ENCODE measurements around the gene CTNNA3. TPM values are rescaled to one million over a fixed set of nuclear protein-coding genes. Genes with fewer than 3 reads are reported as not detected.

The CTNNA3 gene
- total and polyA plus RNA-seq, 2 donors from 2014 or later = 0.45 to 0.72 TPM

DNA sequence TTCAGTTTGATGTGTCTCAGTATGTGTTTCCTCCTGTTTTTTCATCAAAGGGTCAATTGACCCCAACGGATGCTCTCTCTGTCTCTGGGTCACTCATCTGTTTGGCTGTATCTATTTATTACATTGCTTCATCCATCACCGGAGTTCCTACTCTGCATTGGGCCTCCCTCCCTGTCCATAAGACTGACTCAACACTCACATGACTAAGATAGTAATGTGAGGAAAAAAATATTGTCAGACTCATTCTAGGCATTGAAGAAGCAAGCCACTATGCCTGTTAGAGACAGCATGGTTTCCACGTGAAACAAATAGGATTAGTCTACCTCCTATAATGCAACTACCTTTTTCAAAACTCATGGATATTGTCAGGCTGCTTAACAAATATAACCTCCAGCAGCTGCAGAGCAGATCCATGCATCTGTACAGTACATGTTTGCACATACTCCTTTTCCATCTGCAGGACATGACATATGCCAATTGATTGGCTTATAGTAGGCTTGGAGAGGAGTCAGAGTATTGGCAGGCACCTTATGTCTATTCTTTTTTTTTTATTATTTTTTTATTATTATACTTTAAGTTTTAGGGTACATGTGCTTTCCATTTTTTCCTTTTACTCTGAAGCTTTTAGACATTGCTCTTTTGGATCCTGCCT is 495.0 kb downstream of the CTNNA3 start:
- H3K27ac ChIP-seq (ENCODE audit: low read depth in 2 of 2, low read length in 2 of 2) = no peak overlapping the region
- TF ChIP-seq, protein P1, sequence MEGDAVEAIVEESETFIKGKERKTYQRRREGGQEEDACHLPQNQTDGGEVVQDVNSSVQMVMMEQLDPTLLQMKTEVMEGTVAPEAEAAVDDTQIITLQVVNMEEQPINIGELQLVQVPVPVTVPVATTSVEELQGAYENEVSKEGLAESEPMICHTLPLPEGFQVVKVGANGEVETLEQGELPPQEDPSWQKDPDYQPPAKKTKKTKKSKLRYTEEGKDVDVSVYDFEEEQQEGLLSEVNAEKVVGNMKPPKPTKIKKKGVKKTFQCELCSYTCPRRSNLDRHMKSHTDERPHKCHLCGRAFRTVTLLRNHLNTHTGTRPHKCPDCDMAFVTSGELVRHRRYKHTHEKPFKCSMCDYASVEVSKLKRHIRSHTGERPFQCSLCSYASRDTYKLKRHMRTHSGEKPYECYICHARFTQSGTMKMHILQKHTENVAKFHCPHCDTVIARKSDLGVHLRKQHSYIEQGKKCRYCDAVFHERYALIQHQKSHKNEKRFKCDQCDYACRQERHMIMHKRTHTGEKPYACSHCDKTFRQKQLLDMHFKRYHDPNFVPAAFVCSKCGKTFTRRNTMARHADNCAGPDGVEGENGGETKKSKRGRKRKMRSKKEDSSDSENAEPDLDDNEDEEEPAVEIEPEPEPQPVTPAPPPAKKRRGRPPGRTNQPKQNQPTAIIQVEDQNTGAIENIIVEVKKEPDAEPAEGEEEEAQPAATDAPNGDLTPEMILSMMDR (IDR thresholded peaks at IDR 0.05; ENCODE audit: borderline replicate concordance, extremely low read depth, insufficient read depth) = no peak
- H3K36me3 ChIP-seq (ENCODE audit: control insufficient read depth in 2 of 3, insufficient read depth in 3 of 3, low read length in 3 of 3) = no peaks in the 10 kb centered on the region
- H3K4me3 ChIP-seq (ENCODE audit: low read length in 3 of 3) = no peak overlapping the region
- FAIRE-seq = no peak
- intact Hi-C loops (cut with DNase I) = no loop called here
- DNase-seq = no peak
- no peaks in the 10 kb centered on the region for H3K4me1 ChIP-seq (ENCODE audit: control insufficient read depth in 2 of 3, insufficient read depth in 2 of 3, low read depth in 1 of 3, low read length in 3 of 3)
- no peaks in the 10 kb centered on the region for H3K27me3 ChIP-seq (ENCODE audit: control insufficient read depth, insufficient read depth, low read length)
- H3K9me3 ChIP-seq (ENCODE audit: control insufficient read depth in 2 of 3, insufficient read depth in 1 of 3, low read length in 3 of 3) = no peaks in the 10 kb centered on the region
- H3K9ac ChIP-seq (ENCODE audit: low read length in 3 of 3) = no peak overlapping the region

DNA sequence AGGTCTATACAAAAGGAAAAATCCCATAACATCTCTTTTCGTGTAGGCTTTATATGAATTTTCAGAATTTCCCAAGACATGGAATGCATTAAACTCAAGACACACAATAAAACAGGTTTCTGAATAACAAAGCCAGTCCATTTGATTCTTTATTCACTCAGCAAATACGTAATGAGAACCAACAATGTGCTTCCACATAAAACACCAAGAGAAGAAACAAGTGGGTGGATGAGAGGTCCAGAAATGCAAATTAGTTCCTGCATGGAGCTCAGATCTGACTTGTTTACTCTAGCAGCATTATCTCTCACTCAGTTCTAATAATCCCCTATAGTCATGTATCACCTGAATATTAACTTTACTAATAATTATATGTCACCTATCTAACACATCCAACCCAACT is 520.6 kb downstream of the CTNNA3 start:
- no peaks in the 10 kb centered on the region for H3K27me3 ChIP-seq (ENCODE audit: control insufficient read depth, insufficient read depth, low read length)
- DNase-seq = no peak
- no peak overlapping the region for H3K9ac ChIP-seq (ENCODE audit: low read length in 3 of 3)
- intact Hi-C loops (cut with DNase I) = no loop called here
- H3K4me1 ChIP-seq (ENCODE audit: control insufficient read depth in 2 of 3, insufficient read depth in 2 of 3, low read depth in 1 of 3, low read length in 3 of 3) = no peaks in the 10 kb centered on the region
- H3K9me3 ChIP-seq (ENCODE audit: control insufficient read depth in 2 of 3, insufficient read depth in 1 of 3, low read length in 3 of 3) = no peaks in the 10 kb centered on the region
- FAIRE-seq = no peak
- no peak overlapping the region for H3K4me3 ChIP-seq (ENCODE audit: low read length in 3 of 3)
- no peaks in the 10 kb centered on the region for H3K36me3 ChIP-seq (ENCODE audit: control insufficient read depth in 2 of 3, insufficient read depth in 3 of 3, low read length in 3 of 3)
- TF ChIP-seq, protein P1 (IDR thresholded peaks at IDR 0.05; ENCODE audit: borderline replicate concordance, extremely low read depth, insufficient read depth) = no peak
- no peak overlapping the region for H3K27ac ChIP-seq (ENCODE audit: low read depth in 2 of 2, low read length in 2 of 2)

DNA sequence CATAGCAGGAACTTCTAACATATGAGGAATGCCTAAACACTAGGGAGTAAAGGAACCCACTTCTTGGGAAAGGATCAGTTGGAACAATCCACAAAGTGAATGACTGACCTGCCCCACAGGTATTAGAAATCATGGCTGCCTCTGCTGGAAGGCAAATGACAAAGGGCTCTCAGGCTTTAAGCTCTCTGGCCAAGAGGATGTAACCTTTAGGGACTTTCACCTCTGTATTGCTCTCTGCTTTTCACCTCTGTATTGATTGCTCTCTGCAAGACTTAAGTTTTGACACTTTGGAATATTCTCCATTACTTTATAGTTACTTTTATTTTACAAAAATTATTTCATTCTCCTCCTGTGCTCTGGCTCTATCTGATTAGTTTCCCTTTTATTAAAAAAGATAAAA is 522.2 kb downstream of the CTNNA3 start:
- H3K36me3 ChIP-seq (ENCODE audit: control insufficient read depth in 2 of 3, insufficient read depth in 3 of 3, low read length in 3 of 3) = no peaks in the 10 kb centered on the region
- TF ChIP-seq, protein P1 (IDR thresholded peaks at IDR 0.05; ENCODE audit: borderline replicate concordance, extremely low read depth, insufficient read depth) = no peak
- H3K27ac ChIP-seq (ENCODE audit: low read depth in 2 of 2, low read length in 2 of 2) = no peak overlapping the region
- no peaks in the 10 kb centered on the region for H3K4me1 ChIP-seq (ENCODE audit: control insufficient read depth in 2 of 3, insufficient read depth in 2 of 3, low read depth in 1 of 3, low read length in 3 of 3)
- intact Hi-C loops (cut with DNase I) = no loop called here
- no peak overlapping the region for H3K9ac ChIP-seq (ENCODE audit: low read length in 3 of 3)
- FAIRE-seq = no peak
- H3K9me3 ChIP-seq (ENCODE audit: control insufficient read depth in 2 of 3, insufficient read depth in 1 of 3, low read length in 3 of 3) = peaks cover 0 to 6% (median 0%) of the 10 kb centered on the region in 3 donors
- DNase-seq = no peak
- no peak overlapping the region for H3K4me3 ChIP-seq (ENCODE audit: low read length in 3 of 3)
- no peaks in the 10 kb centered on the region for H3K27me3 ChIP-seq (ENCODE audit: control insufficient read depth, insufficient read depth, low read length)

DNA sequence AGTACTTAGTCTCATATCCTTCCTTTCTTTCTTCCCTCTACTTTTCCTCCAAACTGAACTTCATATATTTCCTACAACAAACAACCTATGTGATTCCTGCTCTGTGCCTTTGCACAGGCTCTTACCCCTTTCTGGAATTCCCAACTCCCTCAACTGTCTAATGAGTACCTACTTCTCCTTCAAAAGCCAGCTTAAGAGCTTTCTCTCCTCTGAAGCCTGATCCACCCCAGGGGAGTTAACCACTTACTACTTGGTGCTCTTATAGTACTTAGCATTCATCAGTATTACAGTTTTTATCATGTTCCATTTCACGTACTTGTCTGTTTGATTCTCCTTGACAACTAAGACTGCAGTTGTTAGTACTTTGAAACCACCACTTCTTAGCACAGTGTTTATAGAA is 524.0 kb downstream of the CTNNA3 start:
- TF ChIP-seq, protein P1 (IDR thresholded peaks at IDR 0.05; ENCODE audit: borderline replicate concordance, extremely low read depth, insufficient read depth) = no peak
- DNase-seq = no peak
- Histone ChIP-seq H3K27ac (ENCODE audit: low read depth in 2 of 2, low read length in 2 of 2) (no peak overlapping the region), H3K4me1 (ENCODE audit: control insufficient read depth in 2 of 3, insufficient read depth in 2 of 3, low read depth in 1 of 3, low read length in 3 of 3) (no peaks in the 10 kb centered on the region), H3K4me3 (ENCODE audit: low read length in 3 of 3) (no peak overlapping the region), H3K9me3 (ENCODE audit: control insufficient read depth in 2 of 3, insufficient read depth in 1 of 3, low read length in 3 of 3) (peaks cover 0 to 6% (median 0%) of the 10 kb centered on the region in 3 donors), H3K9ac (ENCODE audit: low read length in 3 of 3) (no peak overlapping the region), H3K36me3 (ENCODE audit: control insufficient read depth in 2 of 3, insufficient read depth in 3 of 3, low read length in 3 of 3) (no peaks in the 10 kb centered on the region), H3K27me3 (ENCODE audit: control insufficient read depth, insufficient read depth, low read length) (no peaks in the 10 kb centered on the region)
- intact Hi-C loops (cut with DNase I) = no loop called here
- FAIRE-seq = no peak

Measured in kidney (tissue), 14 donors.